ENCODE measurements around the gene THSD4. TPM values are rescaled to one million over a fixed set of nuclear protein-coding genes. Genes with fewer than 3 reads are reported as not detected.

THSD4 gene
- total RNA-seq, 2 donors from 2014 or later, result 71.2 to 150 TPM

DNA sequence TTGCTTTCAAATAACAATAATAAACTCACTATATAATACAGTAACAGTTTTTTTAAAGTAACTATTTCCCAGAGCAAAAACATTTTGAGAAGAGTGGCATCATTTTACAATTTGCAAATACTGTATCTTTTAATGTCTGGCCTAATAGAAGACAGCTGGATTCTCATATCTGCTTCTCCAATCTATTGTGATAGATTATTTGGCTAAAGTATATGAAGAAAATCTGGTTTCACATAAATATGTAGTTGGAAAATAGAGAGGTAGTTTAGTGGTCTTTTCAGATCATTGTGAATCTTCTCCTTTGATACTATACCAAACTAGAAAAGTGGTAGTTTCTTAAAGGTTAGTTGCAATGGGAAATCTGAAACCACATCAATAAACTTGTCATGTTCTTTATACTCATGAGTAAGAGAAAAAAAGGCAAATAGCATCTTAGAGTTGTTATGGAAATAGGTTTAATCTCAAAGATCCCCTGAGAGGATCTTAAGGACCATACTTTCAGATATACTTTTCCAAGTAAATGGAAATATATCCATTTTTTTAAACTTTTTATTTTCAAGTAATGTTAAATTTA, 570.2 kb downstream of the THSD4 start:
- H3K27ac ChIP-seq, result no peak overlapping the region
- ATAC-seq (ENCODE audit: insufficient number of reproducible peaks, low FRiP score, low read depth), result no peak
- DNase-seq (ENCODE audit: low spot score), result no peak
- H3K27me3 ChIP-seq (replicated peaks; ENCODE audit: insufficient read depth), result no peaks in the 10 kb centered on the region
- H3K4me1 ChIP-seq (ENCODE audit: control insufficient read depth in 1 of 2, low read depth in 2 of 2), result no peaks in the 10 kb centered on the region
- no peak for TF ChIP-seq CTCF (IDR thresholded peaks at IDR 0.05)
- no peaks in the 10 kb centered on the region for H3K36me3 ChIP-seq
- no peaks in the 10 kb centered on the region for H3K9me3 ChIP-seq
- H3K4me3 ChIP-seq, result no peak overlapping the region

- no peaks in the 10 kb centered on the region for H3K9me3 ChIP-seq
- DNase-seq (ENCODE audit: low spot score) (no peak), ATAC-seq (ENCODE audit: insufficient number of reproducible peaks, low FRiP score, low read depth) (no peak)
- no peaks in the 10 kb centered on the region for H3K36me3 ChIP-seq
- peaks cover 3 to 7% of the 10 kb centered on the region in 2 donors for H3K4me1 ChIP-seq (ENCODE audit: control insufficient read depth in 1 of 2, low read depth in 2 of 2)
- no peak overlapping the region for H3K4me3 ChIP-seq
- no peak for TF ChIP-seq CTCF (IDR thresholded peaks at IDR 0.05)
- no peaks in the 10 kb centered on the region for H3K27me3 ChIP-seq (replicated peaks; ENCODE audit: insufficient read depth)
- H3K27ac ChIP-seq, result no peak overlapping the region
These were observed 571.2 kb downstream of the THSD4 start for GRCh38 chr15:71686221-71687050.

- H3K9me3 ChIP-seq, result no peaks in the 10 kb centered on the region
- H3K4me1 ChIP-seq (ENCODE audit: control insufficient read depth in 1 of 2, low read depth in 2 of 2), result peaks cover 8 to 22% of the 10 kb centered on the region in 2 donors
- no peak overlapping the region for H3K27ac ChIP-seq
- ATAC-seq (ENCODE audit: insufficient number of reproducible peaks, low FRiP score, low read depth) (no peak), DNase-seq (ENCODE audit: low spot score) (no peak)
- no peak for TF ChIP-seq CTCF (IDR thresholded peaks at IDR 0.05)
- no peaks in the 10 kb centered on the region for H3K36me3 ChIP-seq
- no peak overlapping the region for H3K4me3 ChIP-seq
- H3K27me3 ChIP-seq (replicated peaks; ENCODE audit: insufficient read depth), result no peaks in the 10 kb centered on the region
These were observed 572.7 kb downstream of the THSD4 start for GRCh38 chr15:71687902-71688508.

GRCh38 chr15:71688509-71689094, 573.3 kb downstream of the THSD4 start:
- Histone ChIP-seq H3K27ac (no peak overlapping the region), H3K4me3 (no peak overlapping the region), H3K4me1 (ENCODE audit: control insufficient read depth in 1 of 2, low read depth in 2 of 2) (peaks cover 8 to 22% of the 10 kb centered on the region in 2 donors), H3K27me3 (replicated peaks; ENCODE audit: insufficient read depth) (no peaks in the 10 kb centered on the region), H3K36me3 (no peaks in the 10 kb centered on the region), H3K9me3 (no peaks in the 10 kb centered on the region)
- no peak for TF ChIP-seq CTCF (IDR thresholded peaks at IDR 0.05)
- no peak for DNase-seq (ENCODE audit: low spot score)
- ATAC-seq (ENCODE audit: insufficient number of reproducible peaks, low FRiP score, low read depth), result no peak

DNA sequence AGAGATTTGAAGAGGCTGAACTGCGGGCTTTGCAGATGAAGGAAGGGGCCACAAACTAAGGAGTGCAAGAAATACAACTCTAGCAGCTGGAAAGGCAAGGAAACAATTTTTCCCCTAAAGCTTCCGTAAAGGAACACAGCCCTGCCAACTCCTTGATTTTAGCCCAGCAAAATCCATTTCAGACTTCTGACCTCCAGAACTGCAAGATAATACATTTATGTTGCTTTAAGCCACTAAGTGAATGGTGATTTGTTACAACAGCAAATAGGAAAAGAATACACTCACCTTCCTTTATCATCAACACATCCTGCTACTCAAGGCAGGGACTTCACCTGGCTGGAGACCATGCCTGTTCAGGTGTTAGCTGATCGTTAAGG, 575.8 kb downstream of the THSD4 start:
- Histone ChIP-seq H3K4me1 (ENCODE audit: control insufficient read depth in 1 of 2, low read depth in 2 of 2) (peaks cover 8 to 22% of the 10 kb centered on the region in 2 donors), H3K36me3 (no peaks in the 10 kb centered on the region), H3K9me3 (no peaks in the 10 kb centered on the region), H3K4me3 (peak overlapping the region; percentile 55), H3K27me3 (replicated peaks; ENCODE audit: insufficient read depth) (no peaks in the 10 kb centered on the region), H3K27ac (peak overlapping the region; percentile 13 to 27)
- no peak for TF ChIP-seq CTCF (IDR thresholded peaks at IDR 0.05)
- ATAC-seq (ENCODE audit: insufficient number of reproducible peaks, low FRiP score, low read depth) (no peak), DNase-seq (ENCODE audit: low spot score) (no peak)

All from thoracic aorta (tissue), 2 donors.